HG02973 (cell line): Measurements from ENCODE around the gene ZNF423.

Experiments used
- ATAC-seq: cut with Tn5 transposase; IDR thresholded peaks from one replicate; pipeline ENCODE4 v1.9.1; 2021; ENCODE audit warnings: moderate library complexity; ENCODE audit not compliant: unreplicated experiment

Gene ZNF423

DNA sequence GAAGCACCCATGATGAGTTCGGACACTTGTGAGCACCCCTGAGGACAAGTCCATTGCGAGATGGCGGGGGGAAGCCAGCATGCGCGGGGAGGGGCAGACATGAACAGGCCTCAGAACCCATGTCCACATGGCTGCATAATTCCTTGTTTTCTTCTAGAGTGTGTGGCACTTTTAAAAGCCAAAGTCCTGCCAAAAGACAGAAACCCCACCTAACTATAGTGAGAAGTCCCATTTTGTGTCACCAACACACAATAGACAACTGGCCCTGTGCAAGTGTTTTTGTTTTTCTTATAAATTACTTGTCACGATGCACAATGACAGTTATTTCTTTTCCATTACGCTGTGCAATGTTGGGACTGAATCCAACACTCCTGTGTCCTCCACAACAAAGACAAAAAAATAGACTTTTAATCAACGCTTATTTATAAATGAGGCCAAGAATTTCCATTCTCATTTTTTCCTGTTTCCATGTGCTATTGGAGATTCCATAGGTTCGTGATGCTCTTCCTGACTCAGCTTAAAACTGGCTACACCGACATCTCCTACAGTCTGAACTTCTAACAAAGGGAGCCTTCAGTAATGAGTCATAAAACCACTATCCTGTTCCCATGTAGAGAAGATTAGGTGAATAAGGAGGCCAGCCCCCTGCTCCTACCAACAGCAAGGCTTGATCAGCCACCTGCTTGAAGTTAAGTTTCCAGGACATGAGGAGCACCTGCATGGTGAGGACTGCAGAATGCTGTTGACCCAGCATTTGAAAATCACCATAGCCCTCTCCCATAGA lies 98.9 kb downstream of the ZNF423 start:
- ATAC-seq = no peak

DNA sequence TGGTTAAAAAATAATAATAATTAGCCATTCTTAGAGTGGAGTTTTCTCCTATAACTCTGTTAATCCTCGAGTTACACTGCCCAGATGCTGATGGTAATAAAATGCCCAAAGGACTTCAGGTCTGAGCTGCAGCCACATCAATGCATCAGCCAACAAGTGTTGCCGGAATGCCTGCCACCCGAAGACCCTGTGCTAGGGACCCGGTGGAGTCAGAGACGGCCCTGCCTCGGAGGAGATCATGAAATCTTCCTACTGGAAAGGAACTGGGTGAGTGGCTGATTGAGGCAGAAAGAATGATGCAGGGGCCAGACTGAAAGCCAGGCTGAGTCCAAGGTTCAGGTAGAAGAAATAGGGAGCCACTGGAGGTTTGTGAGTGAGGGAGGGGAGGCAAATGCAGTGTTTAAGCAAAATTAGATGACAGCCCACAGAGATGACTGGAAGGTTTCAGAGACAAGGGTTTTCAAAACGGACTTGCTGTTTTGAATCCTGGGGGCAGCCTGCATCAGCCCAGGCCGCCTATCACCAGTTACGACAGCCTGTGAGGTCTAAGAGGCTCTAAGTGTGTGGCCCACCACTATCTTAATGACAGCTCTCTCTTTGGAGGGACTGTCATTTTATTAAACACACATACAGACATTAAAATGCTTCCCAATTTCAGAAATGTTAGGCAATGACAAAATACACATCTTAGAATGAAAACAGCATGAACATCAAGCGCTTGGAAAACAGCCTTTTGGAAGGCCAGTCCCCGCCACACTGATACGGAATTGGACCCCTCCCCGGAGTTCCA lies 100.0 kb downstream of the ZNF423 start:
- no peak for ATAC-seq

DNA sequence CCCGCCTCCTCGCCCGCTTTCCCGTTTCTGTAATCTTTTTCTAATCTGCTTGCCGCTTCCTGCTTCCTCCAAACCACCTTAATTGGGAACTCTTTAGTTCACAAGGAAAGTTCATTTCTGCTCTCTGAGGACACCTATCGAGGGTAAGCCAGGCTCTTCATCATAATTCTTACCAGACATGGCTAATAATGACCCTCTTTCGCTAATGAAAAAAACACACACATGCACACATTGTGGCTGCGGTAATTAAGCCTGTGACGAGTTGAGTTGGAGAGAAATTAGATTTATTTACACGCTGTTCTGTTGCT lies 100.6 kb downstream of the ZNF423 start:
- no peak for ATAC-seq

DNA sequence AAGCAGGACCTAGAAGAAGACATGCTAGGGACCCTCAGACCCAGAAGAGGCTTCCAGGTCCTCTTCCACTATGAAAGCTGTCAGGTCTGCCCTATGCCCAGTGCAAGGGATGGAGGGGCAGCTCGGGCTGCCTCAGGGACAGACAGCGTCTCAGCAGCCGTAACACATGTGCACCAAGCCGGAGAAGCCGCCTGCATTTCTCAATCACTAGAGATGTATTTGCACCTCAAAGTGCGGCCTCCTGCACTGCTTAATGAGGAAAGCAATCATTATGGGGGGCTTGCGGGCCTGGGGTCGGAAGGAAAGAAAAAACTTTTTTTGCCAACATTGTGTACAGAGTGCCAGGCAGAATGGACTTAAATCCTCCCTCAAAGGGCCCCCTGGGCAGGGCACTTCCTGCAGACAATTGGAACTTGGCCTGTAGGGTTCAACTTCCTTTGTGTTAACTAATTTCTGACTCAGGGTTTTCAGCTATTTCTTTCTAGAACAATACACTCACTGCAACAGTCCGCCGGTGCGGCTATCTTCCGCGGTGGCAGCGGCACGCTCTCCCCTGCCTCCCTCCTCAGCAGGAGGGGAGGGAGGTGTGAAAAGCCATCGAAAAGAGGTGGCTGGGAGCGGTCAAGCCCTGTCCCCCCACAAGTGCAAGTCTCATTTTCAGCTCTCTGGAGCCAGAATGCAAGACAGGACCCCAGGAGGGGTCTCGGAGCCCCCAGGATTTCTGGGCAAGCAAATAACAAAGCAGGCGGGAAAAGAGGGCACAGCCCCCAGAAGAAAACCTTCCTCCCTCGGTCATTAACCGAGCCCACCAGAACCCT lies 101.2 kb downstream of the ZNF423 start:
- no peak for ATAC-seq

DNA sequence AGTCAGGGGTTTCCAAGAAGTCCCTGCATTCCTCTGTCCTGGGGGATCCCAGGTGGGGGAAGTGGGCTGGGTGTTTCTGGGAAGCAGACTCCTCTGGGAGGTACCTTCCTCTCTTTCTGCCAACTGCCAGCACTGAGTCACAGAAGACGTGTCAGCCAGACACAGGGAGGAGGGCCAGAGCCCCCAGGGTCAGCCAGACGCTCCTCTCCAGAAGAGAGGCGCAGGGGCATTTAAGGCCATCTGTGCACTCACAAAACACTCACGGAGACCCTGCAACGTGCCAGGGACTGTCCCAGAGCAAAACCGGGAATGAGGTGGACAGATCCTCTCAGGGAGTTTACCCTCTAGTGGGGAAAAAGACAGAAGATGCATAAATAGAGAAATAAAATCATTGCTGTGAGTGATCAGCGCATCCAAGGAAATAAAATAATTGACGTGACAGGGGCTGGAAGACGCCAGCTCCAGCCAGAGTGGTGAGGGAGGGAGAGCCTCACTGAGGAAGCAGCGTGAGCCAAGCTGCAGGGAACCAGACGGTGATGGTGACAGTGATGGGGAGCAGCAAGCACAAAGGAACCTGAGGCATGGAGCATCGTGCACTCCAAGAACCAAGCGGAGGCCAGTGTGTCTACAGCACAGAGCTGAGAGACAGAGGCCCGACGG lies 105.4 kb downstream of the ZNF423 start:
- ATAC-seq = no peak

DNA sequence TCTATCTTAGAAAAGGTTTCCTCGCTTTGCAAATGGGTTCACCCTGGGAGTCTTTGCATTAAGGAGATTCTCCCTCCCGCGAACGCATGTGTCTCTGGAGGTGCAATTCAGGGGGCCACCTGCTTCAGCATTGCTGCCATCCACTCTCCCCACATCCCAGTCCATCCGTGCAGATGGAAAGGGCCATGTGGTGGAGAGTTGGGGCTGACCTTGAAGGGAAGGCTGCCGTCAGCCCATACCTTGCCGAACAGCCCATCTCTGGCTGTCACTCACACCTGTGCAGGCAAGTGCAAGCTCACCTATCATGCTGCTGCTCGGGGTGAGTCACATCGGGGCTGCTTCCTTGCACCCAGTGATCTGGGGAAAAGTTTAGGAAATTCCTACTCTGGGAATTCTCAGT lies 106.1 kb downstream of the ZNF423 start:
- no peak for ATAC-seq

DNA sequence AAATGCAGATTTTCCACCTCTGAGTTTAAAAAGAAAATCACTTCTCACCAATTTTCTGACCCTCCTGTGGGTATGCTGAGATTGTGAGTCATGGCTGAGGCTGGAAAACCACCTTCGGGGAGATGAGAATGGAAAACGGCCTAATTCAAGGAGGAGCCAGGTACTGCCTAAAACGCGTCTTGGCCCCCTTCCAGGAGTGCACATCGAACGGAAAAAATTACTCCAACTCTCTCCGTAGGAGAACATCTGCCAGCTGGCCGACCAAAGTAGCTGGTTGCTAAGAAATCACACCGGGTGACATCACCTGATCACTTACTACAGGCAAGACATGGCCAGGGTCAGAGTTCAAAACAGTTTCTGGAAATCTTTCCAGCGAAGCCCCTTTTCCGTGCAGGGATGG lies 107.6 kb downstream of the ZNF423 start:
- no peak for ATAC-seq

DNA sequence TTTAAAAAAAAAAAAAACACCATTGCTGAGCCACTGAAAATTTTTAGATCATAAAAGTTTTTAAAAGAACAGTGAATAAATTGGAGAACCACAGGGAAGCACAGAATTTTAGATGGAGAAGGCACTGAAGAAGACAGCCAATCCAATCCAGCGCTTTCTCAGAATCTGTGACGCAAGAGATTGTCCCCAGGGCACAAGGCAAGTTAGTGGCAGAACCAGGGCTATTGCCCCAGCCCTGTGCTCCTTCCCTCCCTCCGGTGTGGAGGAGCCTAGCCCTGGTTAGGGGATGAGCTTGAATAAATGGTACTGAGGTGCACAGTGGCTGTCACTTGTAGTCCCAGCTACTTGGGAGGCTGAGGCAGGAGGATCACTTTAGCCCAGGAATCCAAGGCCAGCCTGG lies 108.3 kb downstream of the ZNF423 start:
- no peak for ATAC-seq

DNA sequence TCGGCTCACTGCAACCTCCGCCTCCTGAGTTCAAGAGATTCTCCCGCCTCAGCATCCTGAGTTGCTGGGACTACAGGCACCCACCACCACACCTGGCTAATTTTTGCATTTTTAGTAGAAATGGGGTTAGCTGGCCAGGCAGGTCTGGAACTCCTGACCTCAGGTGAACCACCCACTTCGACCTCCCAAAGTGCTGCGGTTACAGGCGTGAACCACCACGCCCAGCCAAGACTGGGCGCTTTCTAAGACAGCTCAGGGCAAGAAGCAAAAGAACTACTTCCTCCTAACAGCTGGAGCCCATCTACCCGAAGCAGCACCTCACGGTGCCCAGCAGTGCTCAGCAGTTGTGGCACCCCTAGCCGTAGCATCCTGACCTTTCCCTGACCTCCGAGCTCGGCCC lies 109.4 kb downstream of the ZNF423 start:
- no peak for ATAC-seq

DNA sequence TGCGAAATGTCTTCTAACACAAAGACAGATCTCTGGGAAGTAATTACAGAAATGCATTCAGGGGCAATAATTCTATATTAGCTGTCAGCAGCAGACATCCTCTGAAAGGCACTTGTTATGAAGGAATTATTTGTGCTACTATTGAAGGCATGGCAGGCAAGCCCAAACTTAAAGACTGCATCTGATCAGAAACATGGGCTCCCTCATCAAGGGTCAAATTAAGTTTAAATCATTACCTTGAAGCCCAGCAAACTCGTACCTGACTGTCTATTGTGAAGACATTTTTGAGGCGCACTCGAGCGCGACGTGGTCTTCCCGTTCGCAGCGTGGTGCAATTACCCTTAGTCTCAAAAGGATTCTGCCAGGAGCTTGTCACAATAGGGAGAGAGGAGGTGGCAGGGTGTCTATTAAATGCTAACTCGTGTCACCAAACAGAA lies 110.6 kb downstream of the ZNF423 start:
- no peak for ATAC-seq

DNA sequence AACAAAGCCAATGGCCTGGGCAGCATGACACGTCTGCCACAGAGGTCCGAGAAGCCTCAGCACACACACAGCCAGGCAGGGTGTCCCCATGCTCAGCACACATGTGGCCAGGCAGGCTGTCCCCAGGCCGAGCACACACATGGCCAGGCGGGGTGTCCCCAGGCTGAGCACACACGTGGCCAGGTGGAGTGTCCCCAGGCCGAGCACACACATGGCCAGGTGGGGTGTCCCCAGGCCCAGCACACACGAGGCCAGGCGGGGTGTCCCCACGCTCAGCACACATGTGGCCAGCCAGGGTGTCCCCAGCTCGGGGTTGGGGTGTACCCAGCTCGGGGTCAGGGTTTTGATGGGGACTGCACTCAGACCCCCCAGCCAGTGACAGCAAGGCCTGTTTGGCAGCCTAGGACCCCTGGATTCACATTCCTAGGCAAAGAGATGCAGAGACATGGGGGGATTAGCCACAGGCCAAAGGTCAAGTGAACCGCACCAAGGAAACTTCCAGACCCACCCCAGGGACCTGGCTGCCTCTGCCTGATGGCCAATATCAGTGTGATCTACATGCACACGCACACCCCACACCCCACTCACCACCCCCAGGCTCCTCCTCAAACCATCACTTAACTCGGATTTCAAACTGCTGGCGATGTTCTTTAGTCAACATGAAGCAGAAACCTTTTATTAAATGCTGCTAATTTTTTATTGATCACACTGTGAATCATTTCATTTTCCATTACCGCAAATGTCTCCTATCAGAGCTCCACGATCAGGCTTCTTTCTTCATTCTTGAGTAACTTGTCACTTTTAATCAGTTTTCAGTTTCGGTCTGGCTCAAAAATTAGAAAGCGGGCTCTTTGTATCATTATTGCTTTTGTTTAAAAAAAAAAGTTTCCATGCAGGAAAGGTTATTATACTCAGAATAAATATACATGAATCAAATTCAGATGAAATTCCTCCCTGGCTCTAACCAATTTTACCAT lies 111.4 kb downstream of the ZNF423 start:
- no peak for ATAC-seq

DNA sequence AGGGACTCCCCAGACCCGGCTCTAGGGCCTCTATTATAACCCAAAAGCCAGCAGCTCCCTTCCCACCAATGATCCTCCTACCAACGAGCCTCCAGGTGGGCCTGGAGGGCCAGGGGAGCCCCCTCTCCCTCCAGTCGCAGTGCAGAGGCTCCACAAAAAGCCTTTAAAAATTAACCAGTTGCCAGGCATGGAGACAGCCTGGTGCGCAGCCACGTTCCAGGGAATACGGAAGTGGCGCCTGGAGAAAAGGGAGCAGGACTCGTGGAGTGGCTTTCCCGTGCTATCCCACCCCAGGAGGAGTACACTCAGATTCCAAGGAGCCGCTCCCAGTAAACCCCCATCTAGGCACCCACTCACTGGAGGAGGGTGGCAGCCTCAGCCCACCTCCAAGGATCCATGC lies 112.3 kb downstream of the ZNF423 start:
- no peak for ATAC-seq

DNA sequence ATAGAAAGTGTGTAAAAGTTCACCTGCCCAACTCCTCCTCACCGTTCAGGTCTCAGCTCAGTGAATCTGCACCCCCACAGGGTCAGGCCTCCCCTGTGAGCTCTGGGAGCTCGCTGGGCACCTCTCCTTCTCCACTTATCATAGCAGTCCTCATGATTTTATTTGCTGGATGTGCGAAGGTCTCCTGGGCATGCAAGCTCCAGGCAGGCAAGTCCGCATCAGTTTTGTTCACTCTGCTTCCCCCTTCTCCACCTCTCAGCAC lies 112.8 kb downstream of the ZNF423 start:
- ATAC-seq = no peak

DNA sequence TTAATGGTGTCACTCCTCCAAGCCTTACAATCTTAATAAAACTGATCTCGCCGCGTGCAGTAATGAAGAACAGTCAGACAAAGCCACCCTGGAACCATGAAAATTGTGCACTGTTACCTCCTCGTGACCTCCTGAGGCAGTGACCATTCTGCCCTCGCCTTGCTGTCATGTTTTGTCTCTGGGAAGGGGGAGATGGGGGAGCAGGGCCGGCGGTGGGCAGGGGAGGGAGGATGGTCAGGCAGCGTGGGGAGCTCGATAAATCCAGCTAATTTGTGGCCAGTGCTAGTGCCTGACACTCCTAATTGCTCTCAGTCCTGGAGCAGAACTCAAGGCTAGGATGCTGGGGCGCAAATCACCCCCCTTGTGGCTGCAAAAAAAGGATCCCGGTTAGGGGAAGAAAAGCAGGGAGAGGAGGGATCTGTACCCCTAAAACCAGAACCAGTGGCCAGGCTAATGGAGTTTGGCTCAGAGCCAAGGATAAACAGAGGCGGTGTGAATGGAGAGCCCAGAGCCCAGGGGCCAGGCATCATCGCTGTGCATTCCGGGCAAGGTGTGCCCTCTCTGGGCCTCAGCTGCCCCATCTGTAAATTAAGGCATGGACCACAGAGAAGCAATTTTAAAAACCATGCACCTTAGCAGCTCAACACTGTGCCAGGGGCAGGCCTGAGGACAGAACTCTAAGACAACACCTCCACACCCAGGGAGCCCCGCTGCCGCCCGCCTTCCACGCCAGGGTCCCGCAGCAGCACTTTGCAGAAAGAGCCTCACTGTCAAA lies 113.3 kb downstream of the ZNF423 start:
- ATAC-seq = no peak

DNA sequence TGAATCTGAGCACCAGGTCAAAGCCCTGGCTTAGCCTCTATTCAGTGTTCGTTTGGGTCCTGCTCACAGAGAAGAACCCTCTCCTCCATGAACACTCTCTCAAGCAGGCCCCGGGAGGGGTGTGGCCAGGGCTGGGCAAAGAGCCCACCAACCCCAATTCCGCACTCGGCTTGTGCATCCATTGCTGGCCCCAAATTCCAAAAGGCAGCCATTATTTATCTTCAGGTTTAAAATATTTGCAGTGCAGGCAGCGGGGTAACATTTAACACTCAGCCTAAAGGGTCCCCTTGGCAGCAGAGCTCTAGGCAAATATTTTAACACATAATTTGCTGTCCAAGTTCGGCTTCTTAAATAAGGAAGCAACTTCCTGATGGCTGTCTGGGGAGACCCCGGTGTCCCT lies 115.7 kb downstream of the ZNF423 start:
- no peak for ATAC-seq

DNA sequence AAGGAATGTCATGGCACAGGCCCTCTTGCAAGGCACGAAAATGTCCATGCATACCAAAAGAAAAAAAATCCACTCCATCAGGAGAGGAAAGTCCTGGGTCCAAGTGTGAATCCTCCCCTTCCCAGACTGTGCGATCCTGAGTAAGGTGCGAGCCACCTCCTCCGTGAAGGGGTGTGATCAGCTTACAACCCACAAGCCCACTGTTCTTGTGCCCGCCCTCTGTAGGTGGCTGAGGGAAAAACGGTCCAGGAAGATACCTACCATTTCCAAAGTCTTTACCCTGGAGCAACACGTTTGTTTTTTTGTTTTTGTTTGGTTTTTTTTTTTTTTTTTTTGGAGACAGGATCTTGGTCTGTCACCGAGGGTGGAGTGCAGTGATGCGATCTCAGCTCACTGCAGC lies 116.5 kb downstream of the ZNF423 start:
- no peak for ATAC-seq

DNA sequence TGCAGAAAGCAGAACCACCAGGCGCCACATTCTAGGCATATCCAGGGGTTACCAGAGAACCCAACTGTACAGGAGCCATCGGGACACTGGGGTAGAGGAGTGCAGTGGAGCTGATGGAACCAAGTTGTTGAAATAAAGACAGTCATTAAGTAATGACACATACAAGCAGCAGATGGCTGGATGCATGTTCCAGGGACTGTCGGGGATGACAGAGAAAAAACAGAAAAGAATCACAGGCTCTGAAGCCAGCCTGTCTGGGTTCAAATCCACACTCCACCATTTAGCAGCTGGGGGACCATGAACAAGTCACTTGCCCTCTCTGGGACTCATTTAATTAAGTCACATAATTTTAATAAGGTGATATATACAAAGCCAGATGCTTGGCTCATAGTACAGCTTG lies 117.1 kb downstream of the ZNF423 start:
- no peak for ATAC-seq

DNA sequence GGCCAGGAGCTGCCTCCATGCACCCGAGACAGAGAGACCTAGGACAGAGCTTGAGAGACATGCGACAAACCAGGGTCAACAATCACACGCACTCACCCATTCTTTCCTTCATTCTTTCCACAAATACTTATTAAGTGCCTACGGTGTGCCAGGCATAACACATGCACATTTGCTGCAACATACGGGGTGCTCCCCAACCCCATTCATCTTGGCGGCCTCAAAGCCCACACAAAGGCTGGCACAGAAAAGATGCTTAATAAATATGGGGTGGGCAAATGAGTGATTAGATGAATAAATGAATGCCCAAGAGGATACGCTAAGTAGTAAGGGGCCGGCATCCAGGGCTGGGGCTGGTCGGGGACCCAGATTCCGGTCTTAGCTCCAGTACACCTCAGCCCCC lies 117.9 kb downstream of the ZNF423 start:
- ATAC-seq = no peak

DNA sequence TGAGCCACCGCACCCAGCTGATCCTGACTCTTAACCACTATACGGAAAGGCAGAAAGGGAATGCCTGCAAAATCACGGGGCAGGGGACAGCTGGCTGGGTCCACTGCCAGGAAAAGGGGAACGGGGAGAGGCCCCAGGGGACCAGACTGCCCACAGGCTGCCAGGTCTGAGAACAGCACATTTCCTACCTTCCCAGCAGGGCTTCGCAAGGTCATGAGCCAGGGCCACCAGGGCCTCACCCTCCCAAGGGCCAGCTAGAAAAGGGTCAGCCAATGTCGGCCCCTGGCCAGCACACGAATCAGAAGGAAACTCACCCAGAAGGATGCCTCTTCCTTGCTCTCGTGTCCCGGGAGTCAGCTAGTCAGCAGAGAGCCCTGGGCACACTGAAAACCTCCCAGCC lies 118.4 kb downstream of the ZNF423 start:
- no peak for ATAC-seq

DNA sequence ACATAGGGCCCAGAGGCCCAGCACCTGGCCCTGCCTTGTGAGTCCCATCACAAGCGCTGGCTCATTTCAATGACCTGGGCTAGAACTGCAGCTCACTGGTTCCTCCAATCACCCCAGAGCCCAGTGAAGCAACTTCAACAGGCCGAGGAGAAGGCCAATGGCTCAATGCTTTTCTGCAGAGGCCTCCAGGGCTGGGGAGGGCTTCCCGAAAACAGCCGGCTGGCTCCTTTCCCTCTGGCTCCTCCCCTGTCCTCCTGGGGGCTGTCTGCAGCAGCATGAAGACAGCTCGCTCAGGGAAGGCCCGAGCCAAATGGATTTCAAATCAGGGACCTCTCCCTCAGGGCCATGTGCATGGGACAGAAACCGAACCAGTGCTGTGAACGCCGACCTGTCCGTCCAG lies 121.6 kb downstream of the ZNF423 start:
- no peak for ATAC-seq
